ENCODE results near the gene TRPM6.

The TRPM6 gene

DNA sequence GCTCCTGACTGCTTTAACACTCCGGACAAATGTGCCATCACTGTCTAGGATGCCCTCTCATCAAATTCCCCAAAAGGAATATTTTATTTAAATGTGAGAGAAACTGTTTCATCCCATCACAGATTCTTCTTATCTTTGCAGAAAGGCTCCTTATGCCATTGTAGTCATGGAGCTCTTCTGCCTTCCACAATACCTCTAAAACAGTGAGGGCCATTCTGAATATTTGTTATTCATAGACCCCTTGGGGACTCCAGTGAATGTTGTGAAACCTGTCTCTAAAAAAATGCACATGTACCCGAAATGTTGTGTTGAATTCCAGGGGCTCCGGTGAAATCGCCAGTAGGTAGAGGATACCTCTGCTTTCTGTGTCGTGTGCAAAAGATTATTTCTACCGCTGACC, 213.6 kb downstream of the TRPM6 start:
- no peak for DNase-seq (ENCODE audit: low read depth)
- TF ChIP-seq, protein P1, sequence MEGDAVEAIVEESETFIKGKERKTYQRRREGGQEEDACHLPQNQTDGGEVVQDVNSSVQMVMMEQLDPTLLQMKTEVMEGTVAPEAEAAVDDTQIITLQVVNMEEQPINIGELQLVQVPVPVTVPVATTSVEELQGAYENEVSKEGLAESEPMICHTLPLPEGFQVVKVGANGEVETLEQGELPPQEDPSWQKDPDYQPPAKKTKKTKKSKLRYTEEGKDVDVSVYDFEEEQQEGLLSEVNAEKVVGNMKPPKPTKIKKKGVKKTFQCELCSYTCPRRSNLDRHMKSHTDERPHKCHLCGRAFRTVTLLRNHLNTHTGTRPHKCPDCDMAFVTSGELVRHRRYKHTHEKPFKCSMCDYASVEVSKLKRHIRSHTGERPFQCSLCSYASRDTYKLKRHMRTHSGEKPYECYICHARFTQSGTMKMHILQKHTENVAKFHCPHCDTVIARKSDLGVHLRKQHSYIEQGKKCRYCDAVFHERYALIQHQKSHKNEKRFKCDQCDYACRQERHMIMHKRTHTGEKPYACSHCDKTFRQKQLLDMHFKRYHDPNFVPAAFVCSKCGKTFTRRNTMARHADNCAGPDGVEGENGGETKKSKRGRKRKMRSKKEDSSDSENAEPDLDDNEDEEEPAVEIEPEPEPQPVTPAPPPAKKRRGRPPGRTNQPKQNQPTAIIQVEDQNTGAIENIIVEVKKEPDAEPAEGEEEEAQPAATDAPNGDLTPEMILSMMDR (IDR thresholded peaks at IDR 0.05; ENCODE audit: low read depth, low read length, missing control alignments): no peak

More for the DNA sequence above, 213.6 kb downstream of the TRPM6 start:
- H3K4me3 ChIP-seq (ENCODE audit: low read depth, low read length): no peak overlapping the region
